Activated CD8-positive, alpha-beta memory T cell treated with anti-CD3 and anti-CD28 coated beads, Interleukin-2, amount 50 U/mL, for 48 hours (primary cell): ENCODE results near the gene FFAR3.

ENCODE experiments used
- DNase-seq: peaks from one replicate; pipeline ENCODE4 v3.0.0-alpha.2; 2020

Gene FFAR3

DNA sequence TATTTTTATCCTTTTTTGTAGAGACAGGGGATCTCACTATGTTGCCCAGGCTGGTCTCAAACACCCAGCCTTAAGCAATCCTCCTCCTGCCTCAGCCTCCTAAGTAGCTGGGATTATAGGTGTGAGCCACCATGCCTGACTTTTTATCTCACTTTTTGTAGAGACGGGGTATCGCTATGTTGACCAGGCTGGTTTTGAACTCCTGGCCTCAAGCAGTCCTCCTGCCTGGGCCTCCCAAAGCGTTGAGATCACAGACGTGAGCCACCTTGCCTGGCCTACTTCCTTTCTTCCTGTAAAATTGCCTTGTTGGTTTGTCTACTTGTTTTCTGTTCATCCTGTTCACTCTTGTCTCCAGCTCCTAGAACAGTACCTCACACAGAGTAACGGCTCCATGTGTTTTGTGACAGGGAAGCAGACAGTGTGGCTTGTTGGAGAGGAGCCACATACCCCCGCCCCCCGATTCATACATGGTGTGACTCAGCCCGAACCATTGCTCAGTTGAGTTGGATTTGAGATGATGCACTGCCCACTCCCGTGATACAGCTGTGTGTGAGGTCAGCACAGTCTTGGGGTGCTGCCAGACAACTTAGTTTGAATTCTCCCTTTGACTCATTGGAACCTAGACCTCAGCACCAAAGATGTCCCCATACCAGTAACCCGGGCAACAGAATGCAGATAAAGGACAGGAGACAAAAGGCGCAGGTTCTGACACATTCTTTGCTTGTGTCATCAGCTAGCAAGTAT, 46.8 kb downstream of the FFAR3 start:
- DNase-seq = peak; percentile 83

DNA sequence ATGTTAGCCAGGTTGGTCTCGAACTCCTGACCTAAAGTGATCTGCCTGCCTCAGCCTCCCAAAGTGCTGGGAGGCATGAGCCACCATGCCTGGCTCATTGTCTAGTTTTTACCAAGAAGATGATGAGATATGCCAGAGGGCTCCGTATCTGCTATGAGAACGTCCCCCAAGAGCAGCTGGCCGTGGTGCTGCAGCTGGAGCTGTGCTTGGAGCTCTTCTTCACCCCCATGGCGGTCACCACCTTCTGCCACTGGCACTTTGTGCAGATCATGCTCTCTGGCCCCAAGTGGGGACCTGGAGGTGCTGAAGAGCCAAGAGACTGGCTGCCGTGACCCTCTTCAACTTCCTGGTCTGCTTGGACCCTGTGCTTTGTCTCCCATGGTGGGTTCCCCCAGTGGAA, 49.4 kb downstream of the FFAR3 start:
- no peak for DNase-seq

DNA sequence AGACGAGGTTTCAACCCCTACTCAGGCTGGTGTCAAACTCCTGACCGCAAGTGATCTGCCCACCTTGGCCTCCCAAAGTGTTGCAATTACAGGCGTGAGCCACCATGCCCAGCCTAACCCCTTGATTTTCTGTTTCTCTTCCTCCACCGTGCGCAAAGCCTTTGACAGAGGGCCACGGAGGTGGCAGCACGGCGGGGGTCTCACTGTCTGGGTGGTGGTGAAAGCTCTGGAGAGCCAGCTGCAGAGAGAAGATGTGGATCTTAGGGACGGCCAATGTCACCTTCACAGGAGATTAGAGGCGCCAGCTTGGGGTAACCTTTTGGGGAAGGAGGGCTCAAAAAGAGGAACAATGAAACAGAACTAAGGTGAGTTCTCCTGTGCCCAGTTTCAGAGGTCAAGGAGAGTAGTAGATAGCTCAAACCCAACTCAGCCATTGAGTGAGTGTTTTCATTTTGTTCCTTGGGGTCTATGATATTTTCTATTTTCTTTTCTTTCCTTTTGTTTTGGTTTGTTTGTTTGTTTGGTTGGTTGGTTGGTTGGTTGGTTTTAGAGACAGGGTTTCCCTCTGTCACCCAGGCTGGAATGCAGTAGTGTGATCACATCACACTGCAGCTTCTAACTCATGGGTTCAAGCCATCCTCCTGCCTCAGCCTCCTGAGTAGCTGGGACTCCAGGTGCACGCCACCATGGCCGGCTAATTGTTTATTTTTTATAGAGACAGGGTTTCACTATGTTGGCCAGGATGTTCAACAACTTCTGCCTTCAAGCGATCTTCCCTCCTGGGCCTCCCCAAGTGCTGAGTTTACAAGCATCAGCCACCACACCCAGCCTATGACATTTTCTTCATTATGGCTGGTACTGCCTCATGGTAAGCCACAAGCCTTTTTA, 50.3 kb downstream of the FFAR3 start:
- DNase-seq = no peak

DNA sequence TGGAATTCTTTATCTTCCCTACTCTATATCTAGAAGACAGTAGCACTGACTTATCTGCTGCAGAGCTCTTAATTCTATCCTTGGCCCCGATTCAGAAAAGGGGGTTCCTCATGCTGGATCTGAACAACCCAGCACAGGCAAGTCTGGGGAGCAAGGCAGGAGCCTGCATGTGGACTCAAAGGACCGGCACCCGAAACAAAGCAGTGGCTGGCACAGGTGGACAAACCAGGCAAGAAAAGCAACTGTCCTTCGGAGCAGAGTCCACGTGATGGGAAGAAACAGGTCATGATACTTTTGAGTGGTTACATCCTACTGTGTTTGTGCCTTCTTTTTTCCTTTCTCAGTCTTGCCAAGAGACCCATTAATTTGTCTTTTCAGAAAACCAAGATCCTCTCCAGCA, 50.9 kb downstream of the FFAR3 start:
- DNase-seq = no peak
